ENCODE measurements around the gene TLE4.

The TLE4 gene

GRCh38 chr9:79572032-79572607 is 355 bp downstream of the TLE4 start:
- DNase-seq (ENCODE audit: low read depth): no peak

DNA sequence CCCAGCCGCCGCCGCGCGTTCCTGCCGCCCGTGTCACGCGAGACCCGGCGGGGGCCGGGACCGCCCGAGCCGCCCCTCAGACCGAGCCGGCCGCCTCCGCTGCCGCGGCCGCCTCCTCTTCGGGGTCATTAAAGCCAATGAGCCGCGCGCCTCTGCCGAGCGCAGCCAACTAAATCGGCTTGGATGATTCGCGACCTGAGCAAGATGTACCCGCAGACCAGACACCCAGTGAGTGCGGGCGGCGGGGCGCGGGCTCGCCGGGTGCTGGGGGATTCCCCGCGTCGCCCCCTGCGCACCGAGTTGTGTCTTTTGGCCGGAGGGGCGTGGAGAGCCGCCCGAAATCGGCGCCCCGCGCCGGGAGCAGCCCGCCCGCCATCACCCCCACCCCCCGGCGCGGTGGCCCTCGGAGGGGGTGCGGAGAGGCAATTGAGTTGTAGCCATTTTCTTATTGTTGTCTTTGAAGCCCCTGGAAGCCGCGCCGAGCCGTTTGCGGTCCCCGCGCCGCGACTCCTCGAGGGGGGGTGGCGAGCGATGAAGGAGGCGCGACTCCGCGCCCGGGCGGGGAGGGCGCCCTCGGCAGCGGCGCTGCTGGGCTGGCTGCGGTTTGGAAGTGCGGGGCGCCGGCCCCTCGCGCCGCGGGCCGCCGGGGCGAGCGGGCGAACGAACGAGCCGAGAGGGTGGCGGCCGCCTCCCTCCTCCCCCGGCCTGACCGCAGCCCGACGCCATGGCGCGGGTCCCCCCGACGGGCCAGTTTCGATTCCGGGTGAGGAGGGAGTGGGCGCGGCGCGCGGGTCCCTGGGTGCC is 1.0 kb downstream of the TLE4 start:
- DNase-seq (ENCODE audit: low read depth): no peak

- no peak for DNase-seq (ENCODE audit: low read depth)
Measured at GRCh38 chr9:79573412-79573923, 1.7 kb downstream of the TLE4 start.

DNA sequence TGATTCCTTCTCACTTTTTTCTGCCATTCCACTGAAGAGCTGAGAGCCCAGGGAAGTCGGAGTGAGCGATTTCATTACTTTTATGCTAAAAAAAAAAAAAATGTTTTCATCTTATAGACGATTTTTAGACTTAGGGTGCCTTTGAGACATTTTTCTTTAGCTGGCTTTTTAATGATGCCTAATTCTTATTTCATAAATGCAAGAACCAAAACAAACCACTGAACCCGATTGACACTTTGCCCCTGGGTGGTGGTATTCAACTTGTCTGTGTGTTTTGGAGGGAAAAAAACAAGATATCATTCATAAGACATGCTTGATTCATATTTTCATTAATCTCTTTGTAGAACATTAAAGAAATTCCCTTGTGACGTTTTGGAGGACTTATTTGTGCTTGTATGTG is 2.4 kb downstream of the TLE4 start:
- no peak for DNase-seq (ENCODE audit: low read depth)

- DNase-seq (ENCODE audit: low read depth): no peak
Measured at GRCh38 chr9:79574781-79575180, 3.0 kb downstream of the TLE4 start.

- DNase-seq (ENCODE audit: low read depth): no peak
Measured at GRCh38 chr9:79575547-79575946, 3.8 kb downstream of the TLE4 start.

GRCh38 chr9:79577969-79578723 is 6.4 kb downstream of the TLE4 start:
- no peak for DNase-seq (ENCODE audit: low read depth)

DNA sequence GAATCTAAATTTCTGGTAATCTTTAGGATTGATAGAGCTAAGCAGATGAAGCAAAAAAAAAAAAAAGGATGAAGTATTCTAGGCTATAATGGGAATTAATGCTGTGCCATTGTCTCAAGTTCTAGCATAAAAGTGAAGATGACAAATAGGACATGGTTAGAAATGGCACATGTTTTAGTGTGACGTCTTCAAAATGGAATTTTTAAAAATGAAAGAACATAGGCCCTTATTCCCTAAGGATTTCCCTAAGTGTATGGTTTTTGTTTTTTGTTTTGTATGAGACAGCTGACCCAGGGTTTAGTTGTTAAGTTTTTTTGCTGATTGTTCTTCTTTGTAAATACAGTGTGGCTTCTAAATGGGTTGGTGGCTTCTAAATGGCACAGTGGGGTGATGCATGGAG is 7.1 kb downstream of the TLE4 start:
- DNase-seq (ENCODE audit: low read depth): no peak

GRCh38 chr9:79579624-79580023 is 7.9 kb downstream of the TLE4 start:
- no peak for DNase-seq (ENCODE audit: low read depth)

- no peak for DNase-seq (ENCODE audit: low read depth)
Measured at GRCh38 chr9:79580055-79580454, 8.3 kb downstream of the TLE4 start.

GRCh38 chr9:79581388-79581787 is 9.6 kb downstream of the TLE4 start:
- DNase-seq (ENCODE audit: low read depth): no peak

DNA sequence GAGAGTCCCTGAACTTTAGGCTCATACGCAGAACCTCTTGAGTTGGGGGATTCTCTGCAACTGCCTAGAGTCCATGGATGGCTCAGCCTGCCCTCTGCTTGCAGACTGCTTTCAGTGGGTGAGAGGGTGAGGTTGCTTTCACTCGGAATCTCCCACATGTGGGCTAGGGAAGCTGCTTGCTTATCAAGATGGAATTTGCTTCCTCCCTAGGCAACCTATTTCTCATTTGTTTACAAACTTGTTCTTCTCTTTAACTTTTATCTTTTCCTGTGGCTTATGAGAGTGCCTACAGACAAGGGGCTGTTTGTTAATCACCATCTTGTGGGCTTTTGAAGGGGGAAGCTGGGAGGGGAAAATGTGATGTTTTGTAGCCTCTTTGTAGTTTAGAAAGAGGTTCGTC is 10.0 kb downstream of the TLE4 start:
- DNase-seq (ENCODE audit: low read depth): peak; percentile 75

- DNase-seq (ENCODE audit: low read depth): no peak
Measured at GRCh38 chr9:79583952-79584654, 12.3 kb downstream of the TLE4 start.

- no peak for DNase-seq (ENCODE audit: low read depth)
Measured at GRCh38 chr9:79584655-79584982, 12.9 kb downstream of the TLE4 start.

GRCh38 chr9:79588488-79589223 is 16.9 kb downstream of the TLE4 start:
- DNase-seq (ENCODE audit: low read depth): no peak

DNA sequence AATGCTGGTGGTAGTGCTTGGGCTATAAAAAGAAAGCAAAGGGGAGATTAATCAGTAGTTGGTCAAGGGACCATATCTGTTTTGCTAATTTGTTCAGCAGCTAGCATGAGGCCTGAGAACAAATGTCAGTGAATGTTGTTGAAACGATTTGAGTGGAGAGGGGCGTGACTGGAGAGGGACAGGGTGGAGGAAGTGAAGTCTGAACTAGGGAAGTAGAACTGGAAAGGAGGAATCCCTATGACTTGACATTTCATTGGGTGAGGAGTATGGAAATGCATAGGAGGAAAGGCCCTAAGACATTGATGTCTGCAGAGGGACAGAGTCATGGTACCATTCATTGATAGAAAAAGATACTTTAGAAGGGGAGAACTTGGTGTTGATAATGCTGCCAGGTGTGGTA is 19.7 kb downstream of the TLE4 start:
- DNase-seq (ENCODE audit: low read depth): no peak

- no peak for DNase-seq (ENCODE audit: low read depth)
Measured at GRCh38 chr9:79592726-79593493, 21.1 kb downstream of the TLE4 start.

DNA sequence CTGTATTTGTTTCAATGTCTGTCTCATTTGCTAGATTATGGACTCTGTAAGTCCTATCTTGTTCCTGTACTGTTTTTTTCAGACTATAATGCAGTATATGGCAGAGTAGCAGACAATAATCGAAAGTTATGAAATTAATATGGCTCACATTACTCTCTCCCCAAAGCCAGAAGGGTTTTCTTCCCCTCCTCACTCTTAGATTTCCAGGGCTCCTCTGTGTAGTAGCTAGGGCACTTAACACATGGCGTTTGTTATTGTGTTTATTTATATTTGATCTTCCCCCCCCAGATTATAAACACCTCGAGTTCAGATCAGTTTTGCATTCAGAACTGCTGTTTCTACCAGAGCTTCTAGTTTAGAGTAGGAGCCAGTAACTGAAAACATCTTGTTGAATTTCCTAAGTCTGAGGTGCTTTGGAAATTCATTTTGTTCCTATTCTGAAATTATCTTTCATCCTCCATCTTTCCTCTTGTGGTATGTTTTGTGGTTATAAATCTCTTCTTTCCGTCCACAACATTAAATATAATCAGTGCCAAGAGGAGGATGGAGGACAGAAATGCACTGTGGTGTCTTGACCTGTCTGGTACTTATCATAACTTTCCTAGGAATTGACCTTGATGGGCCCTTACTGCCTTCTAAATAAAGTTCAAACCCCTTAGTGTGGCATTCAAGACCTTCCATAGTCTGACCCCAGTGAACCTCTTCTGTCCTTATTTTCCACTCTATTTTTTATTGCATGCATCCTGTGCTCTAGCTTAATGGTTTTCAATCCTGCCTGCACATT is 27.0 kb downstream of the TLE4 start:
- DNase-seq (ENCODE audit: low read depth): no peak

DNA sequence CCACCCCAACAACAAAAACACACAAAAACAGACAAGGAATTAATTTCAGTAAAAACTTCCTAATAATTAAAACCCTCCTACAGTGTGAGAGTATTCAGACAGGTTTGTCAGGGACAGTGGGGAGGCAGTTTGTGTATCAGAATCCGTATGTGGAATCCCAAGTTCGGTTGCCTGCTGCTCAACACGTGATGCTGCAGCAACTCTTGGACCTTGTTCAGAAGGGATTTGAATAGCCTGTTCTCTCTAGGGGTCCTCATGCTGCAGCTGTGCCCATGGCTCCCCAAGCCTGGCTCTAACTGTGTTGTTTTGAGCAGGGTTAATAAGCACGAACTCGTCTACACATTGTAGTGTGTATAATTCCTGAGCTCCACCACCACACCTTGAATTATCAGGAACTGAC is 28.7 kb downstream of the TLE4 start:
- no peak for DNase-seq (ENCODE audit: low read depth)

GRCh38 chr9:79603222-79603920 is 31.6 kb downstream of the TLE4 start:
- DNase-seq (ENCODE audit: low read depth): no peak

Data from GM04503 (cell line).